H1 (cell line): ENCODE data around the gene WDR81. TPM values are rescaled to one million over a fixed set of nuclear protein-coding genes. Genes with fewer than 3 reads are reported as not detected.
A peak's percentile ranks its signal among the peaks of the same experiment; 100 is the strongest.

Experiments
- CTCF ChIA-PET: fragments of 300-600 bp; sonication (Branson Sonifier 250); formaldehyde crosslinking; loops from one replicate; lab custom pipeline; 2021; ENCODE audit not compliant: partially characterized antibody; lab: Charles Lee
- POLR2A ChIA-PET: fragments of 300-600 bp; sonication (Branson Sonifier 250); formaldehyde crosslinking; loops from one replicate; lab custom pipeline; 2021; ENCODE audit warnings: inconsistent platforms; ENCODE audit not compliant: partially characterized antibody; lab: Charles Lee
- DNase-seq, 2 experiments: peaks; one replicate each; pipeline versions ENCODE4 v3.0.0 to v3.0.0-alpha.2; 2010 to 2022; ENCODE audit warnings: low spot score in 2 of 2, low read depth in 1 of 2, mixed read lengths in 1 of 2
- FAIRE-seq: peaks from 2 replicates; lab custom pipeline; 2011; peaks lifted over from hg19 to GRCh38; lab: Jason Lieb, UNC
- H2AFZ ChIP-seq: 2 replicates; pipeline ENCODE4 v1.8.1; 2012; ENCODE audit warnings: low read length, inconsistent platforms
- H2AK5ac ChIP-seq: 2 replicates; pipeline ENCODE4 v1.6.1; 2013; ENCODE audit warnings: low read depth, low read length
- H2BK120ac ChIP-seq: replicated peaks from 2 replicates; pipeline ENCODE3; 2013; ENCODE audit warnings: low read depth, low read length, inconsistent platforms
- H2BK12ac ChIP-seq: 2 replicates; pipeline ENCODE4 v1.6.1; 2013; ENCODE audit warnings: low read depth, low read length
- H2BK15ac ChIP-seq: 2 replicates; pipeline ENCODE4 v1.6.1; 2013; ENCODE audit warnings: low read length
- H2BK20ac ChIP-seq: 2 replicates; pipeline ENCODE4 v1.6.1; 2013; ENCODE audit warnings: low read length
- H2BK5ac ChIP-seq: 2 replicates; pipeline ENCODE4 v1.6.1; 2013; ENCODE audit warnings: low read depth, low read length
- H3K14ac ChIP-seq: 2 replicates; pipeline ENCODE4 v1.6.1; 2013; ENCODE audit warnings: inconsistent platforms; ENCODE audit not compliant: insufficient read length
- H3K18ac ChIP-seq: 2 replicates; pipeline ENCODE4 v1.6.1; 2013; ENCODE audit warnings: low read length; ENCODE audit errors: extremely low read depth
- H3K23ac ChIP-seq: 2 replicates; pipeline ENCODE4 v1.6.1; 2013; ENCODE audit warnings: inconsistent platforms; ENCODE audit not compliant: insufficient read length
- H3K23me2 ChIP-seq: 2 replicates; pipeline ENCODE4 v1.6.1; 2013; ENCODE audit warnings: low read depth, low read length
- H3K27ac ChIP-seq: 2 replicates; pipeline ENCODE4 v1.6.1; 2011; ENCODE audit warnings: low read depth, low read length, inconsistent platforms
- H3K27me3 ChIP-seq, 4 experiments: replicated peaks in 1 of 4; 1 replicate in 1 of 4; 2 replicates in 3 of 4; pipeline versions ENCODE4 v1.6.1 to v1.8.1; 2011 to 2013; ENCODE audit warnings: low read length in 3 of 4, mild to moderate bottlenecking in 3 of 4, inconsistent platforms in 2 of 4, mixed read lengths in 2 of 4, moderate library complexity in 1 of 4; ENCODE audit not compliant: control insufficient read depth in 3 of 4, insufficient read depth in 3 of 4; ENCODE audit errors: extremely low read depth in 1 of 4
- H3K36me3 ChIP-seq, 4 experiments: 2 replicates each; pipeline versions ENCODE4 v1.6.1 to v1.8.1; 2011 to 2013; ENCODE audit warnings: mild to moderate bottlenecking in 4 of 4, low read length in 3 of 4, moderate library complexity in 2 of 4, control low read depth in 1 of 4, inconsistent platforms in 1 of 4; ENCODE audit not compliant: insufficient read depth in 4 of 4, control insufficient read depth in 2 of 4
- H3K4ac ChIP-seq: replicated peaks from 2 replicates; pipeline ENCODE3; 2013; ENCODE audit warnings: low read length, low read depth, mixed read lengths, inconsistent platforms; ENCODE audit not compliant: insufficient read length
- H3K4me1 ChIP-seq, 4 experiments: replicated peaks in 1 of 4; 1 replicate in 1 of 4; 2 replicates in 3 of 4; pipeline versions ENCODE4 v1.6.1 to v1.8.1; 2011 to 2013; ENCODE audit warnings: low read length in 3 of 4, inconsistent platforms in 2 of 4, mixed read lengths in 1 of 4; ENCODE audit not compliant: insufficient read depth in 4 of 4, control insufficient read depth in 3 of 4
- H3K4me2 ChIP-seq, 2 experiments: 2 replicates each; pipeline versions ENCODE4 v1.6.1 to v1.8.1; 2011 to 2013; ENCODE audit warnings: low read depth in 2 of 2, low read length in 2 of 2, control low read depth in 1 of 2, inconsistent platforms in 1 of 2, mild to moderate bottlenecking in 1 of 2; ENCODE audit not compliant: insufficient read depth in 1 of 2
- H3K4me3 ChIP-seq, 4 experiments: fragments of 200-600, 300-600 bp in 1 of 4; sonication (generic), shearing (Covaris generic), sonication (Bioruptor Twin) in 1 of 4; 2 replicates each; pipeline versions ENCODE4 v1.5.1 to v1.8.1; 2011 to 2016; ENCODE audit warnings: low read length in 4 of 4, low read depth in 3 of 4, control low read depth in 2 of 4, inconsistent platforms in 2 of 4, mild to moderate bottlenecking in 2 of 4, mixed read lengths in 1 of 4, moderate library complexity in 1 of 4; ENCODE audit not compliant: insufficient read depth in 2 of 4; ENCODE audit errors: extremely low read depth in 1 of 4
- H3K56ac ChIP-seq: replicated peaks from 2 replicates; pipeline ENCODE3; 2013; ENCODE audit warnings: low read depth, mild to moderate bottlenecking, mixed read lengths, low read length, inconsistent platforms; ENCODE audit not compliant: insufficient read length
- H3K79me1 ChIP-seq: 2 replicates; pipeline ENCODE4 v1.6.1; 2013; ENCODE audit warnings: low read depth, low read length, control low read depth
- H3K79me2 ChIP-seq, 2 experiments: 2 replicates each; pipeline versions ENCODE4 v1.6.1 to v1.8.1; 2012 to 2013; ENCODE audit warnings: low read length in 2 of 2, mild to moderate bottlenecking in 2 of 2, inconsistent platforms in 1 of 2; ENCODE audit not compliant: insufficient read depth in 2 of 2, control insufficient read depth in 1 of 2
- H3K9ac ChIP-seq, 4 experiments: replicated peaks in 1 of 4; 1 replicate in 1 of 4; 2 replicates in 3 of 4; pipeline versions ENCODE4 v1.6.1 to v1.8.1; 2011 to 2013; ENCODE audit warnings: low read depth in 3 of 4, low read length in 3 of 4, control low read depth in 2 of 4, mild to moderate bottlenecking in 2 of 4, moderate library complexity in 2 of 4, inconsistent platforms in 1 of 4; ENCODE audit errors: extremely low read depth in 1 of 4
- H3K9me3 ChIP-seq, 2 experiments: 2 replicates each; pipeline versions ENCODE4 v1.6.1 to v1.8.1; 2012 to 2013; ENCODE audit warnings: mild to moderate bottlenecking in 2 of 2, moderate library complexity in 2 of 2, control low read depth in 1 of 2, inconsistent platforms in 1 of 2, low read depth in 1 of 2, low read length in 1 of 2, mixed read lengths in 1 of 2; ENCODE audit not compliant: insufficient read depth in 2 of 2
- H4K20me1 ChIP-seq, 2 experiments: replicated peaks in 1 of 2; 2 replicates each; pipeline versions ENCODE3 to v1.8.1; 2011 to 2013; ENCODE audit warnings: inconsistent platforms in 2 of 2, low read length in 2 of 2, mild to moderate bottlenecking in 1 of 2; ENCODE audit not compliant: insufficient read depth in 2 of 2, control insufficient read depth in 1 of 2
- H4K5ac ChIP-seq: 2 replicates; pipeline ENCODE4 v1.6.1; 2013; ENCODE audit warnings: low read length, low read depth, mixed read lengths, inconsistent platforms; ENCODE audit not compliant: insufficient read length
- H4K8ac ChIP-seq: 2 replicates; pipeline ENCODE4 v1.8.0; 2013; ENCODE audit warnings: mild to moderate bottlenecking, moderate library complexity, low read length, inconsistent platforms; ENCODE audit not compliant: insufficient read depth; ENCODE audit errors: extremely low read depth
- H4K91ac ChIP-seq: replicated peaks from 2 replicates; pipeline ENCODE3; 2013; ENCODE audit warnings: low read length, mixed read lengths, inconsistent platforms; ENCODE audit not compliant: insufficient read length
- CTBP2 ChIP-seq: IDR thresholded peaks from 2 replicates; pipeline ENCODE4 v1.7.0; 2011; ENCODE audit warnings: borderline replicate concordance, mild to moderate bottlenecking, moderate library complexity, mixed read lengths, low read length; ENCODE audit not compliant: insufficient read depth, insufficient read length
- RXRA ChIP-seq: IDR thresholded peaks from 2 replicates; pipeline ENCODE4 v1.6.1; 2011; ENCODE audit warnings: low read depth, mild to moderate bottlenecking, low read length, moderate library complexity; ENCODE audit not compliant: insufficient read depth
- SIX5 ChIP-seq: IDR thresholded peaks from 2 replicates; pipeline ENCODE4 v1.6.1; 2011; ENCODE audit warnings: mild to moderate bottlenecking, low read depth, low read length
- SUZ12 ChIP-seq: fragments of 200-600 bp; sonication (generic); IDR thresholded peaks from 2 replicates; pipeline ENCODE4 v1.6.1; 2012; ENCODE audit warnings: mild to moderate bottlenecking, inconsistent platforms, low read length, moderate library complexity, mixed read lengths
- WGBS, 2 experiments: shearing (Covaris generic) in 1 of 2; methylation state at CpG; one replicate each; pipeline versions ENCODE4 v1.1.6 to v1.1.7; 2013 to 2015; ENCODE audit warnings: low lambda C conversion rate in 2 of 2, mixed read lengths in 2 of 2, inconsistent platforms in 1 of 2, low coverage in 1 of 2, missing lambda C conversion rate in 1 of 2; ENCODE audit not compliant: insufficient replicate concordance in 2 of 2, insufficient coverage in 1 of 2, insufficient read length in 1 of 2; ENCODE audit errors: extremely low coverage in 1 of 2, missing lambda C conversion rate in 1 of 2; 5-methylcytosine and 5-hydroxymethylcytosine counted together
- polyA plus RNA-seq, 7 experiments: library from polyadenylated mRNA; depleted of rRNA in 3 of 7; stranded (reverse) in 5 of 7; unstranded in 2 of 7; fragments of >200 nt in 5 of 7; fragments of 200-250 nt in 2 of 7; gene quantifications; 1 replicate in 5 of 7; 2 replicates in 1 of 7; 4 replicates in 1 of 7; pipeline versions ENCODE4 v1.2.1 to v1.2.3, GENCODE V29; 2011 to 2013; ENCODE audit warnings: missing spikeins in 2 of 7, mixed read lengths in 2 of 7
- total RNA-seq: library from RNA; stranded (reverse); fragmentation: NEBNext Ultra II Directional; extraction: Animal tissue kit (Norgen Biotek cat#: 25700); gene quantifications from 2 replicates; pipeline ENCODE4 v1.2.1, GENCODE V29; 2021

The WDR81 gene
- total and polyA plus RNA-seq, 2 of the 8 experiments (the other 6 are each of a cell fraction or from before 2014, with no cell fraction given), result 9.1 to 12.3 TPM

- no peak for FAIRE-seq
- H2BK120ac ChIP-seq, result no peak overlapping the region
Observed at GRCh38 chr17:1745513-1746020, 21.1 kb downstream of the WDR81 start.

More at GRCh38 chr17:1745513-1746020, 21.1 kb downstream of the WDR81 start:
- ChIA-PET POLR2A (interaction anchor here (1.2 to 1.6 kb wide), 3 partner anchors 12 to 31 kb away, joined by 3 to 4 read pairs (median 3); no protein-coding TSS in a partner anchor), CTCF (interaction anchor here (1.7 to 1.8 kb wide), 2 partner anchors 19 to 20 kb away, joined by 4 read pairs; no protein-coding TSS in a partner anchor)
- H2BK20ac ChIP-seq, result no peak overlapping the region
- no peak overlapping the region for H3K4ac ChIP-seq
- H4K5ac ChIP-seq, result no peak overlapping the region
- no peak overlapping the region for H3K4me2 ChIP-seq
- H2BK12ac ChIP-seq, result peak overlapping the region; percentile 39; the same call in 1 of the 2 replicates
- no peak overlapping the region for H2AFZ ChIP-seq
- no peak overlapping the region for H2BK5ac ChIP-seq
- no peaks in the 10 kb centered on the region for H3K79me2 ChIP-seq
- no peaks in the 10 kb centered on the region; a peak in 1 of 4 replicates for H3K9me3 ChIP-seq
- H3K56ac ChIP-seq, result no peak overlapping the region
- H3K27ac ChIP-seq, result no peak overlapping the region
- H2AK5ac ChIP-seq, result no peak overlapping the region
- no peak overlapping the region for H3K4me3 ChIP-seq
- H3K79me1 ChIP-seq, result no peaks in the 10 kb centered on the region
- H3K27me3 ChIP-seq, result no peaks in the 10 kb centered on the region; a peak in 1 of 7 replicates
- WGBS, 2 experiments, result 95% methylated on average over 8 of the region's 12 CpGs; no CpG with 5 or more reads in 1 of the 2 experiments
- H2BK15ac ChIP-seq, result no peak overlapping the region; the same call in 1 of the 2 replicates
- no peaks in the 10 kb centered on the region for H3K36me3 ChIP-seq
- H4K8ac ChIP-seq, result no peak overlapping the region; the same call in 1 of the 2 replicates
- DNase-seq, result no peak
- no peak overlapping the region for H3K23ac ChIP-seq
- H3K9ac ChIP-seq, result no peak overlapping the region
- no peak overlapping the region for H3K14ac ChIP-seq
- no peaks in the 10 kb centered on the region for H3K23me2 ChIP-seq
- TF ChIP-seq RXRA (no peak), SUZ12 (no peak), SIX5 (no peak), CTBP2 (no peak)
- H4K20me1 ChIP-seq, result no peaks in the 10 kb centered on the region
- H3K4me1 ChIP-seq, result peaks cover 0 to 8% (median 3%) of the 10 kb centered on the region in 4 experiments; a peak in 4 of 7 replicates
- H3K18ac ChIP-seq, result no peak overlapping the region; the same call in 1 of the 2 replicates
- H4K91ac ChIP-seq, result no peak overlapping the region
